NCI-H1694 treated with DMSO at 0.1 percent for 48 hours (cell line): ENCODE data around the gene CLDN12.
"Not testable (repeated sequence)": the region's sequence is repeated elsewhere in the genome, so short reads cannot be mapped to it uniquely, and the experiment has no call there.

Source experiments
- DNase-seq: peaks from one replicate; lab custom pipeline; 2025; lab: John Stamatoyannopoulos, UW

The CLDN12 gene

DNA sequence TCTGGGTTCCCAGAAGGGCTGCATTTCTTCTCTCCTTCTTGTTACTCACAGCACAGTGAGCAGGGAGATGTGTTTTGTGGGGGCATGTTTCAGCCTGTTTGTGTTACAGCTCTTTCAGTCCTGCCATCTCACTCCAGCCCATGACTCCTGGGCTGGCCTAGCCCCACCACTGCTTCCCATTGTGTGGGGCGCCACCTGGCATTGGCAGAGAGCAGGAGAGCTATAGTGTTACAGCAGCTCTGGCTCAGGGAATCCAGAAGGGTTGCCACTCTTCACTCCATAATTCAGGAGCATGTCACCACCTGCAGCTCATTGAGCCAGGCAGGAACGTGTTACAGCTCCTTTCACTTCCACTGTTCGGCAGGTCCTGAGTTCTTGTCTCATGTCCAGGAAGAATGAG, 30.0 kb downstream of the CLDN12 start:
- DNase-seq, result no peak

DNA sequence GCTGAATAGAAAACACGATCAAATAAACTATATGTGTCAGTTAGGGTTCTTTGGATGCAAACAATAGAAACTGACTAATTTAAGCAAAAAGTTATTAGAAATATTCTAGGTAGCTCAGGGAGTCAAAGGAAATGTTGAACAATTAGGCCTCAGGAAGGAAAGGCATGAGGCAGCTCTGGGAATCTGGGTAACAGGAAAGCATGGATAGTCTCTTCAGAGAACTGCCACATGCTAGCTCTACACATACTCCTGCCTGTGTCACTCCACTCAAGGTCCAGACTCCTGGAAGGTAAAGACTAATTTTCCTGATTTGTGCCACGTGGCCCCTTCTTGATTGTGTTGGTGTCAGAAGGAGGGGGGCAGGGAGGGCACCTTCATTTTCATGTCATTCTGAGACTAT, 42.4 kb downstream of the CLDN12 start:
- no peak for DNase-seq

DNA sequence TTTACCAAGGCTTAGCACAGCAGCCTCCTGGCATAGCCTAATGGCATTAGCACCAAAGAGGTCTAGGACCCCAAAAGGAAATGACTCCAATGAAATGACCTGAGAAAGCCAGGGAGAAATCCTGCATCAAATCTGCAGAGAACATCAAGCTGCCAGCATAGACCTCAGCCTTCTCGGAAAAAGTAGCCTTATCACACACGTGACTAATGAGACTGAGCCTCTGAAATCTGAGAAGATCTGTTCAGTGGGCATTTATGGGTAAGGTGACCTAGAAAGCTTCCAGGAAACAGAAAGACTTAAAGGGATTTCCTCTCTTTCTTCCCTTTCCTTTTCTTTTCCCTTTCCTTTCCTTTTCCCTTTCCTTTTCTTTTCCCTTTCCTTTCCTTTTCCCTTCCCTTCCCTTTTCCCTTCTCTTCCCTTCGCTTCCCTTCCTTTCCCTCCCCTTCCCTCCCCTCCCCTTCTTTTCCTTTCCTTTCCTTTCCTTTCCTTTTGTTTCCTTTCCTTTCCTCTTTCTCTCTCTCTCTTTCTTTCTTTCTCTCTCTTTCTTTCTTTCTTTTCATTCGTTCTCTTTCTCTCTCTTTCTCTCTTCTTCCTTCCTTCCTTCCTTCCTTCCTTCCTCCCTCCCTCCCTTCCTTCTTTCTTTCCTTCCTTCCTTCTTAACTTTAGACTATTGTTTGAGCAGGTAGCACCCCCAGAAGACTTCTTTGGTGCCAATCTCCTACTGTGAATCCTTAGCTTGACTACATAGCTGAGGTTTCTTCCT, 43.1 kb downstream of the CLDN12 start:
- no peak for DNase-seq

- DNase-seq, result peak; percentile 59
These were observed 50.1 kb downstream of the CLDN12 start for GRCh38 chr7:90453259-90453891.

DNA sequence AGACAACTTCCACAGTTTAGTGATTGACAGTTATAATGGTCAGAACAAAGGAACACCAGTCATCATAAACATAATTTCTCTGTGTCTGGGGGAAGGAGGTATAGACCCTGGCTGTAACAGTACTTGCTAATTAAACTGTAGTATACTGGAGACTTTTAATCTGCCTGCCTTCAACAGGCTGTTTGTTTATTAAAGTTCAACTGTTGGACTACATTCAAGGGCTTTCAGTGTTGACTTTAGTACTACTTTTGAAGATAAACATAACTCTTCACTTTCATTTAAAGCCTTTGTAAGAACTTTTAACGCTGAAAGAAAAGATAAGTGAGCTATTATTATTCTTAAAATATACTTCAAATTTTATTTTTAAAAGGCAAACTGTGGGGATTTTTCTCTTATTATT, 50.7 kb downstream of the CLDN12 start:
- DNase-seq, result no peak

- DNase-seq, result peak; percentile 66
These were observed 52.1 kb downstream of the CLDN12 start for GRCh38 chr7:90455163-90456030.

GRCh38 chr7:90458104-90458503, 54.8 kb downstream of the CLDN12 start:
- DNase-seq, result no peak

DNA sequence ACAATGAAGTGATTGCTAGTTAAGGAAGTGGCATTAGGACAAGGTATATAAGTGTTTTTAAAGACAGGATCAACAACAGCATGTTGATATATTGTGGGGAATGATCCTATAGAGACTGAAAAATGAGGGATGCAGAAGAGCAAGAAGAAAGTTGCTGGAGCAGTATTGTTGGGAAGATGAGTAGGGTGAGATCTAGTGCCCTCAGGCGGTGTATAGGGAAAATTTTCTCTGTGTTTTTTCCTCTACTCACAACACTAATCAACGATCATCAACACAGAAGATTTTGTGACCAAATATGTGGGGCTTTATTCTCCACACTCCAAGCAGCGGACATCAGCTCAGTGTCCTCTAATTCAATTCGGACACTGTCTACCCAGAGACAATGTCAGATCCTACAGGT, 56.6 kb downstream of the CLDN12 start:
- peak; percentile 5 for DNase-seq

DNA sequence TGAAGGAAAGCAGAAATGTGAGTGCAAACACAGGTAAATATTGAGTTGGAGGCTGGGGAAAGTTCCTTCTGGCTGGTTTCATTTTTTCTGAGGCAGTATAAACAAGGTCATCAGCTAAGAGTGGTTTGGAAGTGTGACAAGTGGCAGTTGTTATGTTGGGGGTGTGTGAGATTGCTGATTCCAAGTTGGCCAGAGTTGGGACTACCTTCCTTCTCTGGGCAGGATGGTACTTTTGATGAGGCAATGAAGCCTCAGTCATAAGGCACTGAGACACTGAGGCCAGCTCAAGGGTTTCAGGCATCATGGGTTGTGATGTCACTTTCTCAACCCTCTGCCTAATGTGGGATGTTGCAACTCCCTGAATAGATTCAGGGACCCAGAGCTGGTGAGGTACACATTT, 58.0 kb downstream of the CLDN12 start:
- no peak for DNase-seq

DNA sequence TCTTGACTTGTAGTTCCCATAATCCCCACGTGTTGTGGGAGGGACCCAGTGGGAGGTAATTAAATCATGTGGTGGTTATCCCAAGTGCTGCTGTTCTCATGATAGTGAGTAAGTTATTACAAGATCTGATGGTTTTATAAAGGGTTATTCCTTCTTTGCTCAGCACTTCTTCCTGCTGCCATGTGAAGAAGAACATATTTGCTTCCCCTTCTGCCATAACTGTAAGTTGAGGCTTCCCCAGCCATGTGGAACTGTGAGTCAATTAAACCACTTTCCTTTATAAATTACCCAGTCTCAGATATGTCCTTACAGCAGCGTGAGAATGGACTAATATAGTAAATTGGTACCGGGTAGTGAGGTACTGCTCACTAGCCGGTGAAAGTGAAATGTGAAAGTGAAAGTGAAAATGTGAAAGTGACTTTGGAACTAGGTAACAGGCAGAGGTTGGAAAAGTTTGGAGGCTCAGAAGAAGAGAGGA, 59.9 kb downstream of the CLDN12 start:
- DNase-seq, result not testable (repeated sequence)
